ENCODE results near the gene SDK1. TPM values are rescaled to one million over a fixed set of nuclear protein-coding genes. Genes with fewer than 3 reads are reported as not detected.

Gene SDK1
- total and polyA plus RNA-seq, 2 donors (not counting 3 experiments of a cell fraction or from before 2014, with no cell fraction given) = 1.6 to 3.9 TPM

DNA sequence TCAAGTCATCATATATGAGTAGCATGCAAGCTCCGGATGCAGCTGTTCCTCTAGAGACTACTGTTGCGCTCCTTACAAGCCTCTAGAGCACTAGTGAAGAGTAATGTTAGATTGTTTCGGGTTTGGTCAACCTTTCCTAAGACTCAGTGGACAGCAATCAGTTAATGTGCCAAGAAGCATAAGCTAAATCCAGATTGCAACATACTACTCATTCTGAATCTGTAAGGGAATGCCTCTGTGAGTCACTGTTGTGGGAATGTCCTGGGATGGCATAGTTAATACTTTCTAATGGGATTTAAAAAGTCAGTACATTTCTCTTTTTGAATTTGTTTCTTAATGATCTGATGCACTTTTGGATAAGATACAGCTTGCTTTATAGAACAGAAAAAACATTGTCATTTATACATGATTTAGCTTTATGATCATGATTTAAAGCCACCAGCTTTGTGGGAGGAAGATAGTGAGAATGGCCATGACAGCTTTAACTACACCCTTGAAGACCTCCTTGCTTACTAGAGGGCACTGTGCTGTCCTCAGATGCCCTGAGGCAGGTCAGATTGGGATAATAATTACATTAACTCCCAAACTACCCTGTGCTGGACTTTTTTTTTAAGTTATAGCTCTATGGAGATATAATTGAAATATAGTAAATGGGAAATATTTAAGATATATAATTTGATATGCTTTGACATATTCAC is 138.4 kb downstream of the SDK1 start:
- Histone ChIP-seq H3K9ac (replicated peaks; ENCODE audit: extremely low read depth, insufficient read depth, low read length) (no peak overlapping the region), H3K36me3 (ENCODE audit: control insufficient read depth in 2 of 2, extremely low read depth in 1 of 2, insufficient read depth in 2 of 2, low read length in 2 of 2) (no peaks in the 10 kb centered on the region), H3K4me2 (ENCODE audit: insufficient read depth, low read length) (peak overlapping the region; percentile 67), H3K4me3 (replicated peaks in 1 of 3; ENCODE audit: insufficient read depth in 1 of 3, low read depth in 1 of 3, low read length in 3 of 3) (no peak overlapping the region), H3K9me3 (replicated peaks; ENCODE audit: control insufficient read depth, insufficient read depth, low read length) (no peaks in the 10 kb centered on the region), H3K4me1 (ENCODE audit: control insufficient read depth, extremely low read depth, insufficient read depth, low read length) (peaks cover 27% of the 10 kb centered on the region), H3K27me3 (ENCODE audit: control insufficient read depth in 2 of 2, insufficient read depth in 2 of 2, low read length in 2 of 2) (no peaks in the 10 kb centered on the region), H3K9me1 (replicated peaks; ENCODE audit: control insufficient read depth, extremely low read depth, insufficient read depth, low read length) (no peaks in the 10 kb centered on the region), H4K20me1 (replicated peaks; ENCODE audit: control insufficient read depth, extremely low read depth, insufficient read depth, low read length) (no peaks in the 10 kb centered on the region), H2AFZ (ENCODE audit: low read depth, low read length) (no peak overlapping the region), H3K79me2 (ENCODE audit: control insufficient read depth, insufficient read depth, low read length) (peaks cover 2% of the 10 kb centered on the region), H3K27ac (ENCODE audit: insufficient read depth, low read depth, low read length) (no peak overlapping the region)
- BruUV-seq (replicated peaks) = no TSS peak
- CTCF ChIA-PET = interaction anchor here (0.9 to 1.4 kb wide), 3 partner anchors 18 to 681 kb away, joined by 3 to 4 read pairs (median 3); no protein-coding TSS in a partner anchor
- DNase-seq (ENCODE audit: low read depth, low spot score) = peak; percentile 57
- FAIRE-seq = peak; percentile 82
- intact Hi-C loops (cut with micrococcal nuclease) (loop anchor here (2.0 to 5.0 kb wide), 4 partner anchors 52 to 458 kb away; no protein-coding TSS in a partner anchor), dilution Hi-C loops (cut with MboI; ENCODE audit: extremely low pct_ligation_motif_present, low sequenced_read_pairs) (no loop called here)
- TF ChIP-seq FOS (IDR thresholded peaks at IDR 0.05; ENCODE audit: borderline replicate concordance, insufficient read depth, low read length) (peak; percentile 70), GATA2 (IDR thresholded peaks at IDR 0.05; ENCODE audit: insufficient read depth, insufficient read length, low read depth, low read length) (no peak)
- POLR2A ChIA-PET = interaction anchor here (0.6 kb wide), 1 partner anchor 337 kb away, joined by 3 read pairs; no protein-coding TSS in a partner anchor

DNA sequence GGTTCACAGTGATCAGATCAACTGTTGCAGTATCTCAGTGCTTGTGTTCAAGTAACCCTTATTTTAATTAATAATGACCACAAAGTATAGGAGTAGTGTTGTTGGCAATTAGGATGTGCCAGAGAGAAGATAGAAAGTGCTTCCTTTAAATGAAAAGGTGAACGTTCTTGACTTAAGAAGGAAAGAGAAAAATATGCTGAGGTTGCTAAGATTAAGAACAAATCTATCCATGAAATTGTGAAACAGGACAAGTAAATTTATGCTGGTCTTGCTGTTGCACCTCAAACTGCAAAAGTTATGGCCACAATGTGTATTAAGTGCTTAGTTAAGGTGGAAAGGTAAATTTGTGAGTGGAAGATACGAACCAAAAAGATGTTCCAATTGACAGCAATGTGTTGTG is 139.5 kb downstream of the SDK1 start:
- Histone ChIP-seq H3K27me3 (ENCODE audit: control insufficient read depth in 2 of 2, insufficient read depth in 2 of 2, low read length in 2 of 2) (no peaks in the 10 kb centered on the region), H3K4me2 (ENCODE audit: insufficient read depth, low read length) (no peak overlapping the region), H3K9me1 (replicated peaks; ENCODE audit: control insufficient read depth, extremely low read depth, insufficient read depth, low read length) (no peaks in the 10 kb centered on the region), H3K27ac (ENCODE audit: insufficient read depth, low read depth, low read length) (no peak overlapping the region), H3K4me3 (replicated peaks in 1 of 3; ENCODE audit: insufficient read depth in 1 of 3, low read depth in 1 of 3, low read length in 3 of 3) (no peak overlapping the region), H3K9me3 (replicated peaks; ENCODE audit: control insufficient read depth, insufficient read depth, low read length) (no peaks in the 10 kb centered on the region), H3K4me1 (ENCODE audit: control insufficient read depth, extremely low read depth, insufficient read depth, low read length) (peaks cover 27% of the 10 kb centered on the region), H3K36me3 (ENCODE audit: control insufficient read depth in 2 of 2, extremely low read depth in 1 of 2, insufficient read depth in 2 of 2, low read length in 2 of 2) (no peaks in the 10 kb centered on the region), H4K20me1 (replicated peaks; ENCODE audit: control insufficient read depth, extremely low read depth, insufficient read depth, low read length) (no peaks in the 10 kb centered on the region), H3K79me2 (ENCODE audit: control insufficient read depth, insufficient read depth, low read length) (peaks cover 2% of the 10 kb centered on the region), H2AFZ (ENCODE audit: low read depth, low read length) (no peak overlapping the region), H3K9ac (replicated peaks; ENCODE audit: extremely low read depth, insufficient read depth, low read length) (no peak overlapping the region)
- dilution Hi-C loops (cut with MboI; ENCODE audit: extremely low pct_ligation_motif_present, low sequenced_read_pairs) (no loop called here), intact Hi-C loops (cut with micrococcal nuclease) (no loop called here)
- BruUV-seq (replicated peaks) = no TSS peak
- ChIA-PET CTCF (no interaction called here), POLR2A (no interaction called here)
- no peak for DNase-seq (ENCODE audit: low read depth, low spot score)
- no peak for FAIRE-seq
- no peak for TF ChIP-seq FOS (IDR thresholded peaks at IDR 0.05; ENCODE audit: borderline replicate concordance, insufficient read depth, low read length)
- TF ChIP-seq, protein P1, sequence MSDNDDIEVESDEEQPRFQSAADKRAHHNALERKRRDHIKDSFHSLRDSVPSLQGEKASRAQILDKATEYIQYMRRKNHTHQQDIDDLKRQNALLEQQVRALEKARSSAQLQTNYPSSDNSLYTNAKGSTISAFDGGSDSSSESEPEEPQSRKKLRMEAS (IDR thresholded peaks at IDR 0.05; ENCODE audit: insufficient read depth, insufficient read length) = no peak
- no peak for TF ChIP-seq POLR2A (IDR thresholded peaks at IDR 0.05; ENCODE audit: low read depth, low read length)
- TF ChIP-seq MYC (IDR thresholded peaks at IDR 0.05; ENCODE audit: low read depth, low read length) = no peak
- no peak for TF ChIP-seq JUN (IDR thresholded peaks at IDR 0.05; ENCODE audit: borderline replicate concordance, insufficient read depth, insufficient read length, low read depth)
- TF ChIP-seq, protein P2, sequence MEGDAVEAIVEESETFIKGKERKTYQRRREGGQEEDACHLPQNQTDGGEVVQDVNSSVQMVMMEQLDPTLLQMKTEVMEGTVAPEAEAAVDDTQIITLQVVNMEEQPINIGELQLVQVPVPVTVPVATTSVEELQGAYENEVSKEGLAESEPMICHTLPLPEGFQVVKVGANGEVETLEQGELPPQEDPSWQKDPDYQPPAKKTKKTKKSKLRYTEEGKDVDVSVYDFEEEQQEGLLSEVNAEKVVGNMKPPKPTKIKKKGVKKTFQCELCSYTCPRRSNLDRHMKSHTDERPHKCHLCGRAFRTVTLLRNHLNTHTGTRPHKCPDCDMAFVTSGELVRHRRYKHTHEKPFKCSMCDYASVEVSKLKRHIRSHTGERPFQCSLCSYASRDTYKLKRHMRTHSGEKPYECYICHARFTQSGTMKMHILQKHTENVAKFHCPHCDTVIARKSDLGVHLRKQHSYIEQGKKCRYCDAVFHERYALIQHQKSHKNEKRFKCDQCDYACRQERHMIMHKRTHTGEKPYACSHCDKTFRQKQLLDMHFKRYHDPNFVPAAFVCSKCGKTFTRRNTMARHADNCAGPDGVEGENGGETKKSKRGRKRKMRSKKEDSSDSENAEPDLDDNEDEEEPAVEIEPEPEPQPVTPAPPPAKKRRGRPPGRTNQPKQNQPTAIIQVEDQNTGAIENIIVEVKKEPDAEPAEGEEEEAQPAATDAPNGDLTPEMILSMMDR (IDR thresholded peaks at IDR 0.05; ENCODE audit: extremely low read depth in 1 of 2, insufficient read depth in 1 of 2, low read depth in 1 of 2, low read length in 2 of 2) = no peak

Measured in endothelial cell of umbilical vein (primary cell).